HUES6 (cell line): ENCODE measurements around the gene AMBP.

Experiments
- H3K27ac ChIP-seq: 2 replicates; pipeline ENCODE4 v1.7.0; 2013; ENCODE audit warnings: low read depth, mild to moderate bottlenecking, low read length, inconsistent platforms
- H3K27me3 ChIP-seq: 2 replicates; pipeline ENCODE4 v1.6.1; 2013; ENCODE audit warnings: low read length; ENCODE audit not compliant: control insufficient read depth, insufficient read depth
- H3K36me3 ChIP-seq: 2 replicates; pipeline ENCODE4 v1.6.1; 2013; ENCODE audit warnings: low read length; ENCODE audit not compliant: control insufficient read depth, insufficient read depth
- H3K4me1 ChIP-seq: 2 replicates; pipeline ENCODE4 v1.6.1; 2013; ENCODE audit warnings: low read length; ENCODE audit not compliant: control insufficient read depth, insufficient read depth
- H3K4me3 ChIP-seq: 2 replicates; pipeline ENCODE4 v1.5.1; 2013; ENCODE audit warnings: low read depth, low read length
- H3K9ac ChIP-seq: one replicate; pipeline ENCODE4 v1.6.1; 2013; ENCODE audit warnings: mild to moderate bottlenecking, low read length
- H3K9me3 ChIP-seq: 2 replicates; pipeline ENCODE4 v1.6.1; 2013; ENCODE audit warnings: low read depth, low read length; ENCODE audit not compliant: control insufficient read depth, insufficient read depth

AMBP gene

DNA sequence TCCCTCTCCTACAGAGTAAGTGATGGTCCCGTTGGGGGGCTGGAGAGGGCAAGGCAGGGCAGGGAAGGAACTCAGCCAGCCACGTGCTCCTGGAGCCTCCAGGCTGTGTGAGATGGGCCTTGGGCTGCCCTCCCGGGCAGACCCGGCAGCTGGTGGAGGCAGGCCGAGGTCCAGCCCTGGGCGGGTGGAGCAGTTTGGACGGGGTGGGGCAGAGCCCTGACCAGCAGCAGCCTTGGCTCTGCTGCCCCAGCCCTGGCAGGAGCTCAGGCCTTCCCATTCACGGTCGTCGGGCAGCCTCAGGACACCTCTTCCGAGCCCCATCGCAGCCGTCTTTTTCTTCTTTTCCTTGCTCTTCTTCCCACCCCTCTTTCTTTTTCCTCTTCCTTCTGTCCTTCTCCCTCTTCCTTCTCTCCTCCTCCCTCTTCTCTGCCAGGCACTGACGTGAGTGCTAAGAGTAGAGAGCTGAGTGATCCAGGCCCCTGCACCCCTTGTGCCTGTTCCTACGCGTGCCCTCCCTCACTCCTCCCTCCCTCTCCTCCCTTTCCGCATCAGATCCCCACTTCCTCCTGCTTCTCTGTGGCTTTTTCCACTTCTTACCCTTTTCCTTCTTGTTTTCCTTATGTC, 42.8 kb downstream of the AMBP start:
- Histone ChIP-seq H3K27ac (no peak overlapping the region), H3K36me3 (peaks cover 44% of the 10 kb centered on the region), H3K4me1 (peaks cover 12% of the 10 kb centered on the region)

DNA sequence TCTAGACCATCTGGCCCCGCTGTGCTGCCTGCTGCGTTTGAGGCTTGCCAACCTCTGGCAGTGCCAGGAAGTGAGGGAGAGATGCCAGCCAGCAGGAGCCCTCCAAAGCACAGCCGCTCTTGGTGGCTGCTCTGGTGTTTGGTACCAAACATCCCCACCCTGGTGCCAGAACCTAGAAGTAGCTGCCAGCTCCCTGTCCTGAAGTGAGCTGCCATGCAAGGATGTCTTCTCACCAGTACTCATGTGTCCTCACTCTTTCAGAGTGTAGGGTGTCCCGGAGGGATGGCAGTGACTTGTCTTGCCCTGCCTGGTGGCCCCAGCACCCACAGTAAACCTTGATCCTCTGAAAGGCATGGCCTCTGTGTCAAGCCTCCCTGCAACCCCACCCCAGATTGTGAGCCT, 43.4 kb downstream of the AMBP start:
- H3K9ac ChIP-seq: no peak overlapping the region
- no peaks in the 10 kb centered on the region for H3K27me3 ChIP-seq
- peaks cover 12% of the 10 kb centered on the region for H3K4me1 ChIP-seq
- peaks cover 46% of the 10 kb centered on the region for H3K36me3 ChIP-seq
- H3K4me3 ChIP-seq: no peak overlapping the region
- no peak overlapping the region for H3K27ac ChIP-seq
- H3K9me3 ChIP-seq: no peaks in the 10 kb centered on the region

More for the DNA sequence above, 42.8 kb downstream of the AMBP start:
- H3K27me3 ChIP-seq: no peaks in the 10 kb centered on the region
- H3K9me3 ChIP-seq: no peaks in the 10 kb centered on the region
- H3K9ac ChIP-seq: no peak overlapping the region
- H3K4me3 ChIP-seq: no peak overlapping the region

- Histone ChIP-seq H3K36me3 (peaks cover 48% of the 10 kb centered on the region), H3K9me3 (no peaks in the 10 kb centered on the region), H3K4me1 (peaks cover 12% of the 10 kb centered on the region), H3K4me3 (no peak overlapping the region), H3K27ac (no peak overlapping the region), H3K27me3 (no peaks in the 10 kb centered on the region), H3K9ac (no peak overlapping the region)
These were observed 43.9 kb downstream of the AMBP start for GRCh38 chr9:114034196-114034595.

DNA sequence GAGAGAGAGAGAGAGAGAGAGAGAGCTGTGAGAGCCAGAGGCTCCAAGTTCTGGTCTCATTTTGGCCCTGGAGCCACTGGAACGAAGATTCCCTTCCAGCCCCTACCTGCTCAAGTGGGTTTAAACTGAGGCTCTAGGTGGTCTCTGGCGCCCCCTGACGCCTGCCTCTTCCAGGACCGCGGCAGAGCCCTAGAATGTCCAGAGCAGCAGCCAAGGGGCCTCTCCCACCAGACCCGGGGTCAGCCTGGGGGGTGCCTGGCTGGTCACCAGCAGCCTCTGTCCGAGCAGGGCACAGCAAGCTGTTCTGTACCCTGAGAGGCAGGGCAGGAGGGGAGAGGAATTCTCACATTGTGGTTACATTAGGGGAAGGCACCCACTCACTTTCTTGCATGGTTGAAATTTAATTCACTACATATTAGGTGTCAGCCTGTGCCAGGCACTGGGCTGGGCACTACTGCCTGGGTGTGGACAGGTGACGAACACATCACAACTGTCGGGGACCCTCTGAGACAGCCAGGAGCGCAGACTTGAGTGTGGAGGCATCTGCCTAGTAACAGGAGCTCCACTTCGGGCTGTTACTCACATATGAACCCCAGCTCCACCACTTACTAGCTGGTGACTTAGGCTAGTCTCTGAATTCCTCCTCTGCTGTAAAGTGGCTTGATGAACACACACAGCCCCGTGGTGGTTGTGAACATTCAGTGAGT, 44.5 kb downstream of the AMBP start:
- Histone ChIP-seq H3K27ac (no peak overlapping the region), H3K27me3 (no peaks in the 10 kb centered on the region), H3K9ac (no peak overlapping the region), H3K9me3 (no peaks in the 10 kb centered on the region), H3K4me3 (no peak overlapping the region), H3K4me1 (peaks cover 12% of the 10 kb centered on the region), H3K36me3 (peaks cover 53% of the 10 kb centered on the region)

GRCh38 chr9:114031948-114032840, 45.9 kb downstream of the AMBP start:
- Histone ChIP-seq H3K27me3 (no peaks in the 10 kb centered on the region), H3K9me3 (no peaks in the 10 kb centered on the region), H3K4me3 (no peak overlapping the region), H3K4me1 (no peaks in the 10 kb centered on the region), H3K27ac (no peak overlapping the region), H3K36me3 (peaks cover 51% of the 10 kb centered on the region), H3K9ac (no peak overlapping the region)

- Histone ChIP-seq H3K27me3 (no peaks in the 10 kb centered on the region), H3K36me3 (peaks cover 41% of the 10 kb centered on the region), H3K27ac (no peak overlapping the region), H3K4me3 (no peak overlapping the region), H3K9me3 (no peaks in the 10 kb centered on the region), H3K4me1 (no peaks in the 10 kb centered on the region), H3K9ac (no peak overlapping the region)
These were observed 47.0 kb downstream of the AMBP start for GRCh38 chr9:114031037-114031630.

DNA sequence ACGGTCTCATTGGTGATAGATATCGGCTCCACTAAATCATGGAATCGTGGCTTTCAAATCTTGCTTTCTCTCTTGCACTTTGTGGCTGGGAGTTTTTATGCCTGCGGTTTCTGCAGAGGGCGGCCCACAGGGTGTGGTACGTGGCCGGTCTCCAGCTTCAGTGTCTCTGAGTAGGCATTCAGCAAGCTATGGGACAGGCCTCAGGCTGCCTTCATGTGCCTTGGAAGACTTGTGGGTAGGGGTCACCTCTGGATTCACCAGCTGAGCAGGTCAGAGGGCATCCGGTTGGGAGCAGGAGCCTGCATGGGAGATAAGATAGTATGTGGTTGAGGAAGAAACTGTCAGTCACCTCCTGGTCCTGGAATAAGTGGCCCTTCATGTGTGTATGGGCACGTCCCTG, 47.7 kb downstream of the AMBP start:
- peaks cover 38% of the 10 kb centered on the region for H3K36me3 ChIP-seq
- H3K9me3 ChIP-seq: no peaks in the 10 kb centered on the region
- no peak overlapping the region for H3K27ac ChIP-seq
- no peak overlapping the region for H3K9ac ChIP-seq
- H3K4me3 ChIP-seq: no peak overlapping the region
- no peaks in the 10 kb centered on the region for H3K27me3 ChIP-seq
- H3K4me1 ChIP-seq: no peaks in the 10 kb centered on the region

DNA sequence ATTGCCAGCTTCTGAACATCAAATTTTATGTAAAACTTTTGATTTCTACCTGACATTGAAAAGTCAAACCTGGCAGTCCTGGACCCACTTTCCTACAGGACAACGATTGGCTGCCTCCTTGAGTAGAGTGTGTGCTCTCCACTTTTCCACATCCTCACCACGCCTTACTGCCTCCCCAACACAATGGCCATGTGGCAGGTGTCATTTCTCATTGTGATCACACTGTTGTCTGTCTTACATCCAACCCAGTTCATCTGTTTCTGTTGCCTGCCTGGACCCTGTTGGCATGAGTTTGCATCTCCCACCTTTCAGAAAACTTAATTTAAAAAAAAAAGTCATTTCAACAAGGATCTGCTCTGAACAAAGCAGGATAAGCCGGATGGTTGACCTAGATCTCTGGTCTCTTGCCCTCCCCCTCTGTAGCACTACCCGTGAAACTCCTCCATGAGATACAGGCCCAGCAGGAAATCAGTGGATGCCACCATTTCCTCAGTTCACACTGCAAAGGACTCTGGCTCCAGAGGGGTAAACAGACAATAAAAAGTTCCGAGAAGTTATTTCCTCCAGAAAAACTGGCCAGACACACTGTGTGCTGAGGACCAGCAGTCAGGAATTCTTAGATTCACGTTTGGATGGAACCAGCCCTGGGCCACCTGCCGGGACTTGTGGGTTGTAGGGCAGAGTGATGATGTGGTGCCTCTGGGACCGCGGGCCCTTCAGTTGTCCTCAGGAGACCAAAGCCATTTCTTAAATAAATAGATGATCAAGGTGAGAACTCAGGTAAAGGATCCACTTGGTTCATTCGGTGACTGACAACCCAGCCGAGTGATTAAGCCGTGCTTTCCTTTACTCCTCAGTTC, 48.6 kb downstream of the AMBP start:
- Histone ChIP-seq H3K9me3 (no peaks in the 10 kb centered on the region), H3K4me1 (no peaks in the 10 kb centered on the region), H3K27ac (no peak overlapping the region), H3K4me3 (no peak overlapping the region), H3K36me3 (peaks cover 35% of the 10 kb centered on the region), H3K27me3 (no peaks in the 10 kb centered on the region), H3K9ac (no peak overlapping the region)

GRCh38 chr9:114028646-114029045, 49.5 kb downstream of the AMBP start:
- no peaks in the 10 kb centered on the region for H3K4me1 ChIP-seq
- no peak overlapping the region for H3K9ac ChIP-seq
- no peak overlapping the region for H3K4me3 ChIP-seq
- no peak overlapping the region for H3K27ac ChIP-seq
- peaks cover 29% of the 10 kb centered on the region for H3K36me3 ChIP-seq
- H3K9me3 ChIP-seq: no peaks in the 10 kb centered on the region
- no peaks in the 10 kb centered on the region for H3K27me3 ChIP-seq

DNA sequence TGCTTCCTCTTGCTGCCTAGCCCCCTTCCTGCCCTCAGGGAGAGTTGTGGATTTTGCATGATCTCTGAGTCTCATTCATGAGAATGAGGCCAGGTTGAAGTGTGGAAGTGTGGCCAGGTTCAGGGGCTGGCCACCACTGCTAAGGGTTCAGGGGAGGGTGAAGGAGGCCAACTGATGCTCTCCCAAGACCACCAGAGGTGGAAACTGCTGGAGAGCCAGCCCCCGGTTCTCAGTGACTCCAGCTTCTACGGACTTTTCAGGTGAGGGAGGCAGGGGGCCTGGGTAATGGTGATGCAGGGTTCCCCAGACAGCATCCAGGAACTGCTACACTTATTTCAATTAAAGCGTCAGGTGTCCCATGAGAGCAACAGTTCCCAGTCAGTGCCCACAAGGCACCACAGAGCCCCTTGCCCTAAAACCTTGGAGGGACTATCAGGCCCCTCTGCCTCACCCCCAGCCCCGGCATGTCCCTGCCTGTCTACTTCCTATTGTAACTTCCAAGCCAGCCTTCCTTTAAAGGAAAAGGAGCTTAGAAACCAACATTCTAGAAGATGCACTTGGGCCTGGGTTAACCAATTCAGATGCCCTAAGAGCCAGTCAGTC, 50.1 kb downstream of the AMBP start:
- no peaks in the 10 kb centered on the region; the same call in 1 of the 2 replicates for H3K9me3 ChIP-seq
- H3K9ac ChIP-seq: no peak overlapping the region
- no peaks in the 10 kb centered on the region for H3K27me3 ChIP-seq
- peaks cover 28% of the 10 kb centered on the region for H3K36me3 ChIP-seq
- H3K4me3 ChIP-seq: no peak overlapping the region
- H3K4me1 ChIP-seq: no peaks in the 10 kb centered on the region
- no peak overlapping the region for H3K27ac ChIP-seq
